Activated gamma-delta T cell treated with Interleukin-2 at 50 U/mL for 16 hours (primary cell): Measurements from ENCODE around the gene SYT13.

Experiments
- DNase-seq: peaks from one replicate; pipeline ENCODE4 v3.0.0-alpha.2; 2020

Gene SYT13

DNA sequence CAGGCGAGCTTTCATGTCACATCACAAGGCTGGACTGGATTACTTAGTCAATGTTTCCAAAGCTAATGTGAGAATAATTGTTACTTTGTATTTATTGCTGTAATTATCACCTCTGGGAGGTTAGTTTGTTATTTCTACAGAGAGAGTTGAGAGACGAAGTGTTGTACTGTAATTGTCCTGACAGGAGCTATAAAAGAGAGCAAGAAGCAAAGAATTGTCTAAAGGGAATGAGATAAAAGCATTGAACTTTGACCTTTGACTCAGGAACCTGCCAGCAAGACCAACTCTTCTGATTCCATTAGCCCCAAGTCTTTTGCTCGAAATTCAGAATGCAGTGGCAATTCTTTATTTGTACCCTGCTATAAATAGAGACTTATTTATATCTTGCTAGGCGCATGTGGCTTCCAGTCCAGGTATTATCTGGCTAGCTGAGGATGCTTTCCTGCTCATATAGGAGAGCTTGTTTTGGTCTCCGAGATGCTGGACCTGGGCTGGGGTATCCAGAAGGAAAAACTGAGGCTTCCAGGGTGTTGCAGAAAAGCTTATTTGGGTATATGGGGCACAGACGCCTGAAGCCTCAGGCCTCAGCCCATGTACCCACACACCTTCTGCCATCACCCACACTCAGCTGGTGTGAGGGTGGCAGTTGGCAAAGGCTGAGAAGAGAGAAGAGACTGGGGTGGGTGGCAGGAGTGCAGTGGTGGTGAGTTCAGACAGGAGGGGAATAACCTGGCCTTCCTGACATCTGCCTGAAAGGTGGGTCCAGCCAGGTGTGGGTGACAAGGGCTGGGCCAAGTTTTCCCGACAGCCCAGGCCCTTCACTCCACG lies 40.7 kb downstream of the SYT13 start:
- no peak for DNase-seq

GRCh38 chr11:45243967-45244366 lies 42.2 kb downstream of the SYT13 start:
- no peak for DNase-seq

- DNase-seq = no peak
Measured at GRCh38 chr11:45239733-45240132, 46.4 kb downstream of the SYT13 start.

GRCh38 chr11:45238724-45239123 lies 47.4 kb downstream of the SYT13 start:
- no peak for DNase-seq

DNA sequence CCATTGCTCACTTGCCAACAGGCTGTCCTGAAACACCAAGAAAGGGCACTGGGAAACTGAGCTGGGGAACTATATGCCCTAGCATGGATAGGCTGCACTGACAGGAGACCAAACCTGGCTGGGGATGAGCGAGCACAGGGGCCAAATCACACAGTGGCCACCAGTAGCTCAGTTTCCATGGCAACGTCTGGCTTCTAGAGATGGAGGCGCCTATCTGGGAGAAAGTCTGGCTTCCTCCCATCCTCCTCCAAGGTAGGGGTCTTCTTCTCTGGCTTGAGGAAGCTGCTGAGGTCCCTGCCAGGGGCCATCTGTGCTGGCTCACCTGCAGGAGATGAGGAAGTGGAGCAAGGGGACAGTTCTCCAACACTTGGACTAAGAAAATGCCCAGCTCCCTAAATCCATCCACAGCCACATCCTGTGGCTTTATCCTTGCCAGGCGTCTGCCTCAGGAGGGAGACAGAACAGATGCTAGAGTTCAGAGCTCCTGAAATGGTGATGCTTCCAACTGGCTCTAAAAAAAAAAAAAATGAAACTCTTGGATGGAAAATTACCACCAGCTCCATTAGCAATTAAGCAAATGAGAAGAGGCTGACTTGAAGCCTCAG lies 48.3 kb downstream of the SYT13 start:
- no peak for DNase-seq

GRCh38 chr11:45234306-45235006 lies 51.7 kb downstream of the SYT13 start:
- DNase-seq = no peak

- no peak for DNase-seq
Measured at GRCh38 chr11:45233804-45234170, 52.4 kb downstream of the SYT13 start.

DNA sequence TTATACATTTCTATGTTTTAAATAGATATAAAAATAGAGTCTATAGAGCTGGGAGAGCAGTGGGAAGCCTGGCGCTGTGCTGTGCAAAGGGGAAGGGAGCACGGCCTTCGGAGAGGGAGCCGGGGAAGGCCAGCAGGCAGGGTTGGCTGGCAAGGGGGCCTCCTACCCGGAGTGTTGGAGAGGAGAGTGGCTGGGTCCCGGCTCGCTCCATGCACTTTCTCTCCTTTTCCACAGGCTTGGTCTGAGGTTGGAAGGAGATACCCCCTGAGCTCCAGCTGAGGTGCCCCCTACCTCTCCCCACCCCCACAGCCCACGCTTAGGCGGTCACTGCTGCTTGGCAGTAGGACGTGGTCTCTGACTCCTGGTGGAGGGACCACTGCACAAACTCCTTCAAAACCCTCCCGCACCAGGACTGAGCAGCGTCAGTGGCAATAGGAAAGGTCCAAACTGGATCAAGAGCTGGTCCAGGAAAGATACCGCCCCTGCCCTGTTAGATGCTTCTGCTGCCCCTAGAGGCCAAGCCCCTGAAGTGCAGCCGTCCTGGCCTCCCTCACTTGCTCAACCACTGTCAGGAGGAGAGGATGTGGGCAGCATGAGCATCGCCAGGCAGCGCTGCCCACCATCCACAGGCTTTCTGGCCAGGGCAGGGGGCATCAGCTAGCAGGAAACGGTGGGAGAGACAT lies 52.9 kb downstream of the SYT13 start:
- peak; percentile 52 for DNase-seq

DNA sequence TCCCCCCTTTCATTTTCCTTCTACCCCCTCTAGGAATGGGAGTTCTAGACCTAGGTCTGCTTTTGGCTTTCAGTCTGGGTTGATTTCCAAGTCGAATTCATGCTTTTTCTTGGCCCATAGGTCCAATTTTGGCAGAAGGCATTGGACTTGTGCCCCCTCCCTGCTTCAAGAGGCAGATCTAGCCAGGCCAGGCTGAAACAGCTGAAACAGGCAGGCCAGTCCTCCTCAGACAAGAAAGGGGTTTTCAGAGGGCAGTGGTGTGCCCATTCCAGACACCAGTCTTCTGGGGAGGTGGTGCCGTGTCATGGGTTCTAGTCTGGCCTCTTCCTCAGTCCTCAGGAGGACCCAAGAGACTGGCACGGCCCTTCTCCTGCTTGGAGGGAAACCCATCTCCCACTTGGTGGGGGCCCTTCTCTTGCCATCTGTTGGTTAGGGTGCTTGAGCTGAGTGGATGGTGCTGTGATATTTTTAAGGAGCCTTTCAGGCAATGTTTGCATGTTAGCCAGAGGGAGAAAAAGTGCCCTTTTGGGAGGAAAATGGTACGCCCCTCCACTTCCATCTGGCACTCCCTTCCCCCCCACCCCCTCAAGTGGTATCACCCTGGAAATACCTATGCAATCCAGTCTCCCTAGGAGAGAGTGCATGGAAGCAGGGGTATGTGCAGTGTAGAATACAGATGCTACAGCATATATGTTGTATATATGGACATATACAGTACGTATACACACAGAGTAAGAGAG lies 53.6 kb downstream of the SYT13 start:
- no peak for DNase-seq

GRCh38 chr11:45229401-45230020 lies 56.6 kb downstream of the SYT13 start:
- no peak for DNase-seq

DNA sequence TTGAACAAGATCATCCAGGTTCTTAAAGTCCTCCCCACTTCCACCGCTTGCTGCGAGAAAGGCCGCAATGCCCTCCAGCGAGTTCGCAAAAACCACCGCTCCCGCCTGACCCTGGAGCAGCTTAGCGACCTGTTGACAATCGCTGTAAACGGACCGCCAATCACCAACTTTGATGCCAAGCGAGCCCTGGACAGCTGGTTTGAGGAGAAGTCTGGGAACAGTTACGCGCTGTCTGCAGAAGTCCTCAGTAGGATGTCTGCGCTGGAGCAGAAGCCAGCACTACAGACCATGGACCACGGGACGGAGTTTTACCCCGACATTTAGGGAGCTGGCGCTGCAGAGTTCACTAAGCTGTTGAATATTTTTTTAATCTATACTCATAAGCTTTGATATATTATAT lies 58.3 kb downstream of the SYT13 start:
- no peak for DNase-seq

GRCh38 chr11:45226901-45227300 lies 59.2 kb downstream of the SYT13 start:
- no peak for DNase-seq

DNA sequence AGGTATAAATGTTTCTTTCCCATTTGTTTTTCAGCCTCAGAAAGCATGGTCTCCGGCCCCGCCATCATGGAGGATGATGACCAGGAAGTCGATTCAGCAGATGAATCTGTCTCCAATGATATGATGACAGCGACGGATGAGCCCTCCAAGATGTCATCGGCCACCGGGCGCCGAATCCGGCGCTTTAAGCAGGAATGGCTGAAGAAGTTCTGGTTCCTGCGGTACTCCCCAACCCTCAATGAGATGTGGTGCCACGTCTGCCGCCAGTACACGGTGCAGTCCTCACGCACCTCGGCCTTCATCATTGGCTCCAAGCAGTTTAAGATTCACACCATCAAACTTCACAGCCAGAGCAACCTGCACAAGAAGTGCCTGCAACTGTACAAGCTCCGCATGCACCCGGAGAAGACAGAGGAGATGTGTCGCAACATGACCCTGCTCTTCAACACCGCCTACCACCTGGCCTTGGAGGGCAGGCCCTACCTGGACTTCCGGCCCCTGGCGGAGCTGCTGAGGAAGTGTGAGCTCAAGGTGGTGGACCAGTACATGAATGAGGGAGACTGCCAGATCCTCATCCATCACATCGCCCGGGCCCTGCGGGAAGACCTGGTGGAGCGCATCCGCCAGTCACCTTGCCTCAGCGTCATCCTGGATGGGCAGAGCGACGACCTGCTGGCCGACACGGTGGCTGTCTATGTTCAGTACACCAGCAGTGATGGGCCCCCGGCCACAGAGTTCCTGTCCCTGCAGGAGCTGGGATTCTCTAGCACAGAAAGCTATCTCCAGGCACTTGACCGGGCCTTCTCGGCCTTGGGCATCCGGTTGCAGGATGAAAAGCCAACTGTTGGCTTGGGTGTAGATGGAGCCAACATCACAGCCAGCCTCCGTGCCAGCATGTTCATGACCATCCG lies 59.9 kb downstream of the SYT13 start:
- no peak for DNase-seq

DNA sequence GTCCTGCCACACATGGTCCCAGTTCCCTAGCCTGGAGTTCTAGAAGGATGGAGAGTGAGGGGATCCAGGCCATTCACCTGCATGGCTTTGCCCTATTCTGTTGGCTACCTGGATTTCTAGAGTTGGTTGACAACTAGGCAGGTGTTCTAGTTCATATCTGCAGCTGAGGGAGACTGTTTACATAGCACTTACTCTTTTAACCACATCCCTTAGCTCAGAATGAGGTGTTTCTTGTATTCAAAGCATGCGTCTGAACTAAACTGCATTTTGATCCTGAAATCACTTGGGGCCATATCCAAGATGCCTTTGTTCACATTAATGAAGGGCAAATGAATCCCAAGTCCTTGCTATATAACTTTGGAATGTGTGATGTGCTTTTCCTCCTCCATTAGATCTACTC lies 60.9 kb downstream of the SYT13 start:
- no peak for DNase-seq

DNA sequence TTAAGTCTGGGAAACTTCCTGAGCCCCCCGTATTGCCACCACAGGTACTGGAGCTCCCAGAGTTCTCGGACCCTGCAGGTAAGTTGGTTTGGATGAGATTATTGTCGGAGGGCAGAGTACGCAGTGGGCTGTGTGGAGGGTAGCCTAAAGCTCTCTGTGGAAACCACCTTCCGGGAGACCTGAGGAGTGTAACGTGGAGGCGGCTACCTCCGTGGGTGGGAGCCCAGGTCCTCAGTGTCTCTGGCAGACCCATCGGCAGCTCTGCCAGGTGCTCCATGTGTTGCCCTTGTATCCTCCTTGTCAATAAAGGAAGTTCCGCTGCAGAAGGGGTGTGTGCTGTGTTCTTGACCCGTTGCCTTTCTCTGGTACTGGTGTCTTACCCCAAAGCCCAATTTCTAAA lies 61.4 kb downstream of the SYT13 start:
- DNase-seq = no peak

- DNase-seq = no peak
Measured at GRCh38 chr11:45223496-45223895, 62.6 kb downstream of the SYT13 start.

- no peak for DNase-seq
Measured at GRCh38 chr11:45219411-45219810, 66.7 kb downstream of the SYT13 start.

DNA sequence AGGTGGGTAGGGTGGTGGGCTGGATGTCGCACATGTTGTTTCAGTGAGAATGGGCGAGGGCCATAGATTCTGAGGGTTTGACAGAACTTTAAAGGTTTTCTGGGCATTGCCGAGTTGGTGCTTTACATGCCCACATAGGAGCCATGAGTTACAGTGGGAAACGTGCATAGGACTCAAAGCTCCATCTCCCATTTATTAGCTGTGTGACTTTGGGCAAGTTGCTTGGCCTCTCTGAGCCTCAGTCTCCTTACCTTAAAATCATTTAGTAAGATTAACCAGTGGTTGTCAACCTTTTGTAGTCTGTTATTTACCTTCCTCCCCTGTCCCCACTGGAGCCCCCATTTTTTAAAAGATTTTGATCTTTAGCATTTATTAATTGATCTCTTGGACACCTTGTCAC lies 67.4 kb downstream of the SYT13 start:
- no peak for DNase-seq

DNA sequence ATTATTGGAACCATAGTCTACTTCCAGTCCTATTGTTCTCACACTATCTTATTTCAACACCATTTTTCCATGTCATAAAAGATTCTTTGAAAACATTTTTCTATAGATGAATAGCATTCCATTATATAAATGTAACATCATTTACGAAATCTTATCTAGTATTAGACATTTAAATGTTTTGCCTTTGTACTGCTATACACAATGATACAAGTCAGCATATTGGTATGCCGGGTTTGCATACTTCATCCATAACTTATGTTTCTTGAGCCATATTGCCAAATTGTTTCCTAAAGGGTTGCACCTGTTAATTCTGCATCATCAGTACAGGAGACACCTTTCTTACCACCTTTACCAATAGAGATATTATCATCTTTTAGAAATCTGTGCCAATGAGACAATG lies 68.2 kb downstream of the SYT13 start:
- no peak for DNase-seq

GRCh38 chr11:45216901-45217300 lies 69.2 kb downstream of the SYT13 start:
- no peak for DNase-seq

DNA sequence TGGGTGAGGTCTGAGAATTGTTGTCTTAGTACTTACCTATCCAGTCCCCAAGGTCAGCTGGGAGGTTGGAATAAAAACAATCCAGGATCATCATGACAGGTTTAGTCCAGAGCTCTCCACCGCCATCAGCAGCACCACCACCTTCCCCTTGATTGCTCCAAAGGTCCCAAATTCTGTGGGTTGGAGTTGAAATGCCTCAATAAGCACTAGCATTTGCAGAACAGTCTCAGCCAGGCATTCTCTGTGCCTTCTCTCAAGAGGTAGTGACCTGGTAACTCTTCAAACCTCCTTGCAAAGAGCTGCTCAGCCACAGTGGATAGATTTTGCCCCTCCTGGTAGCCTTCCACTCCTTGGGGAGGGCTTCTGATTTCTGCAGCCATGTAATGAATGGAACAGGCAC lies 70.1 kb downstream of the SYT13 start:
- no peak for DNase-seq
